GM12878 (cell line): ENCODE measurements around the gene ITPRIP. TPM values are rescaled to one million over a fixed set of nuclear protein-coding genes. Genes with fewer than 3 reads are reported as not detected.

ENCODE experiments used
- CHD1 ChIP-seq: IDR thresholded peaks from 2 replicates; pipeline ENCODE4 v1.6.1; 2012; ENCODE audit warnings: low read depth, low read length, improper control_type of control experiment
- KAT2A ChIP-seq: conservative IDR thresholded peaks from 2 replicates; pipeline ENCODE4 v1.6.1; 2011; ENCODE audit warnings: low read depth, low read length; ENCODE audit not compliant: control insufficient read depth
- MXI1 ChIP-seq: fragments of 150-350 bp; IDR thresholded peaks from 2 replicates; pipeline ENCODE4 v1.6.1; 2011; ENCODE audit warnings: low read depth, mild to moderate bottlenecking, inconsistent platforms, low read length, improper control_type of control experiment
- NFIC ChIP-seq: IDR thresholded peaks from 2 replicates; pipeline ENCODE4 v1.6.1; 2012; ENCODE audit warnings: low read depth, mild to moderate bottlenecking, inconsistent platforms, low read length, moderate library complexity
- NFYA ChIP-seq: IDR thresholded peaks from 2 replicates; pipeline ENCODE4 v1.6.1; 2011; ENCODE audit warnings: low read depth, mild to moderate bottlenecking, low read length, improper control_type of control experiment, borderline replicate concordance
- NR2F1 ChIP-seq: fragments of 450-650 bp; conservative IDR thresholded peaks from 2 replicates; pipeline ENCODE4 v1.6.1; 2017; ENCODE audit warnings: mild to moderate bottlenecking
- RBBP5 ChIP-seq: fragments of 200-600 bp; sonication (generic); conservative IDR thresholded peaks from 2 replicates; pipeline ENCODE4 v1.6.1; 2016
- SMAD5 ChIP-seq: IDR thresholded peaks from 2 replicates; pipeline ENCODE4 v1.6.1; 2016; ENCODE audit warnings: antibody characterized with exemption, low read depth
- SPI1 ChIP-seq: IDR thresholded peaks from 2 replicates; pipeline ENCODE4 v1.6.1; 2011; ENCODE audit warnings: low read depth, mild to moderate bottlenecking, low read length, moderate library complexity, borderline replicate concordance; ENCODE audit not compliant: insufficient read depth
- STAT3 ChIP-seq: IDR thresholded peaks from 2 replicates; pipeline ENCODE4 v1.6.1; 2011; ENCODE audit warnings: low read depth, low read length, improper control_type of control experiment
- SUPT20H ChIP-seq: IDR thresholded peaks from 2 replicates; pipeline ENCODE4 v1.6.1; 2011; ENCODE audit warnings: low read depth, mild to moderate bottlenecking, low read length, moderate library complexity, borderline replicate concordance; ENCODE audit not compliant: control insufficient read depth
- TCF7 ChIP-seq: IDR thresholded peaks from 2 replicates; pipeline ENCODE4 v1.6.1; 2014; ENCODE audit warnings: antibody characterized with exemption, borderline replicate concordance
- YY1 ChIP-seq: IDR thresholded peaks from 2 replicates; pipeline ENCODE4 v1.6.1; 2011; ENCODE audit warnings: low read depth, mild to moderate bottlenecking, low read length
- polyA plus RNA-seq, 11 experiments: library from polyadenylated mRNA; depleted of rRNA in 4 of 11; unstranded in 6 of 11; stranded (reverse) in 5 of 11; fragments of >200 nt; fragmentation: Nextera tagmentation in 4 of 11; fragmentation: Illumina TruSeq in 1 of 11; extraction: Ambion mirVana in 4 of 11; extraction: Trizol in 1 of 11; gene quantifications; 1 replicate in 1 of 11; 2 replicates in 10 of 11; pipeline versions ENCODE4 v1.2.1 to v1.2.3, GENCODE V29; 2011 to 2016; ENCODE audit warnings: inconsistent platforms in 2 of 11, missing spikeins in 2 of 11, low read depth in 1 of 11
- total RNA-seq, 4 experiments: library from RNA; depleted of rRNA in 3 of 4; stranded (reverse); fragments of >200 nt in 3 of 4; fragmentation: Illumina TruSeq in 1 of 4; extraction: Trizol in 1 of 4; gene quantifications; 2 replicates each; pipeline versions ENCODE4 v1.2.1 to v1.2.3, GENCODE V29; 2013 to 2021
- TF ChIP-seq, protein P1 (sequence below): IDR thresholded peaks from 2 replicates; pipeline ENCODE4 v1.6.1; 2011; ENCODE audit warnings: borderline replicate concordance, low read depth, mild to moderate bottlenecking, moderate library complexity, low read length; ENCODE audit not compliant: insufficient read depth, poor library complexity, severe bottlenecking
- TF ChIP-seq, protein P2 (sequence below): IDR thresholded peaks from 2 replicates; pipeline ENCODE4 v1.6.1; 2012; ENCODE audit warnings: mild to moderate bottlenecking, low read depth, low read length
- TF ChIP-seq, protein P3 (sequence below): fragments of 450-650 bp; IDR thresholded peaks from 2 replicates; pipeline ENCODE4 v1.6.1; 2017; ENCODE audit warnings: low read depth, mild to moderate bottlenecking, moderate library complexity
- TF ChIP-seq, protein P4 (sequence below): fragments of 450-650 bp; IDR thresholded peaks from 2 replicates; pipeline ENCODE4 v1.6.1; 2017; ENCODE audit warnings: borderline replicate concordance

The ITPRIP gene
- total and polyA plus RNA-seq, 10 of the 15 experiments (the other 5 are each of a cell fraction or from before 2014, with no cell fraction given): 0.82 to 10.4 (median 5.9) TPM

DNA sequence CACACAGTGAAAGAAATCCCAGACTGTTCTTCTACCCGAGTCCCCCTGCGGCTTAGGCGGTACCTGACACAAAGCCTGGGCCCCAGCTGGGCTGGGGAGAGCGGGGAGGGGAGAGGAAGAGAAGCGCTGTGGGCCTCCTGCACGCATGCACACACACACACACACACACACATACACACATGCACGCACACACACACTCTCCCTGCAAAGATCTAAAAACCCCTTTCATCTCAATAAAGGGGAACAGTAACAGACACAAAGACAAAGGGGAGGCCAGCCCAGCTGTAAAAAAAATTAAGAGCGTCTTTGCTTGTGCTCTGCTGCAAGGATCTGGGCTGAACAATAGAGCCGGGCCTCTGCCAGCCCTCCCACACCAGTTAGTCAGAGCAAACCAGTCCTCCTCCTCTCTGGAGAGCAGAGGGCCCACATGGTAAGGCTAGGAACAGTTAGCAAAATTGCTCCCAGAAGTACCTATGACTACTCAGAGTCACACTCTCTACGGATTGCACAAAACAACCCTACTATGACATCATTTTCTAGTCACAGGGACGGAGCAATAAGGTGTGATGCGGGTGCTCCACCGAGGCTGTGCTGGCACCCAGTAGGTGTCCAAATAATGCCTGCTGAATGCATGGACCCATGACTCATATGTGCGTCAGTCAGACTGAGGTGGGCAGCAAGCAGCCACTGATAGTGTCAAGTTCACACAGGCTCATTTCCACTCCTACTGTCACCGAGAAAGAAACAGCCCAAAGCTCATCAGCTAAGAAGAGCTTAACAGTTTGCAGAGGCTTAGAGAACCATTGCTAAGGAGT lies 9.2 kb downstream of the ITPRIP start (continued):
- TF ChIP-seq, protein P1, sequence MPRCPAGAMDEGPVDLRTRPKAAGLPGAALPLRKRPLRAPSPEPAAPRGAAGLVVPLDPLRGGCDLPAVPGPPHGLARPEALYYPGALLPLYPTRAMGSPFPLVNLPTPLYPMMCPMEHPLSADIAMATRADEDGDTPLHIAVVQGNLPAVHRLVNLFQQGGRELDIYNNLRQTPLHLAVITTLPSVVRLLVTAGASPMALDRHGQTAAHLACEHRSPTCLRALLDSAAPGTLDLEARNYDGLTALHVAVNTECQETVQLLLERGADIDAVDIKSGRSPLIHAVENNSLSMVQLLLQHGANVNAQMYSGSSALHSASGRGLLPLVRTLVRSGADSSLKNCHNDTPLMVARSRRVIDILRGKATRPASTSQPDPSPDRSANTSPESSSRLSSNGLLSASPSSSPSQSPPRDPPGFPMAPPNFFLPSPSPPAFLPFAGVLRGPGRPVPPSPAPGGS: peak; percentile 16
- TF ChIP-seq RBBP5: no peak
- no peak for TF ChIP-seq STAT3
- TF ChIP-seq, protein P2, sequence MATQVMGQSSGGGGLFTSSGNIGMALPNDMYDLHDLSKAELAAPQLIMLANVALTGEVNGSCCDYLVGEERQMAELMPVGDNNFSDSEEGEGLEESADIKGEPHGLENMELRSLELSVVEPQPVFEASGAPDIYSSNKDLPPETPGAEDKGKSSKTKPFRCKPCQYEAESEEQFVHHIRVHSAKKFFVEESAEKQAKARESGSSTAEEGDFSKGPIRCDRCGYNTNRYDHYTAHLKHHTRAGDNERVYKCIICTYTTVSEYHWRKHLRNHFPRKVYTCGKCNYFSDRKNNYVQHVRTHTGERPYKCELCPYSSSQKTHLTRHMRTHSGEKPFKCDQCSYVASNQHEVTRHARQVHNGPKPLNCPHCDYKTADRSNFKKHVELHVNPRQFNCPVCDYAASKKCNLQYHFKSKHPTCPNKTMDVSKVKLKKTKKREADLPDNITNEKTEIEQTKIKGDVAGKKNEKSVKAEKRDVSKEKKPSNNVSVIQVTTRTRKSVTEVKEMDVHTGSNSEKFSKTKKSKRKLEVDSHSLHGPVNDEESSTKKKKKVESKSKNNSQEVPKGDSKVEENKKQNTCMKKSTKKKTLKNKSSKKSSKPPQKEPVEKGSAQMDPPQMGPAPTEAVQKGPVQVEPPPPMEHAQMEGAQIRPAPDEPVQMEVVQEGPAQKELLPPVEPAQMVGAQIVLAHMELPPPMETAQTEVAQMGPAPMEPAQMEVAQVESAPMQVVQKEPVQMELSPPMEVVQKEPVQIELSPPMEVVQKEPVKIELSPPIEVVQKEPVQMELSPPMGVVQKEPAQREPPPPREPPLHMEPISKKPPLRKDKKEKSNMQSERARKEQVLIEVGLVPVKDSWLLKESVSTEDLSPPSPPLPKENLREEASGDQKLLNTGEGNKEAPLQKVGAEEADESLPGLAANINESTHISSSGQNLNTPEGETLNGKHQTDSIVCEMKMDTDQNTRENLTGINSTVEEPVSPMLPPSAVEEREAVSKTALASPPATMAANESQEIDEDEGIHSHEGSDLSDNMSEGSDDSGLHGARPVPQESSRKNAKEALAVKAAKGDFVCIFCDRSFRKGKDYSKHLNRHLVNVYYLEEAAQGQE: no peak
- peak; percentile 83 for TF ChIP-seq TCF7
- TF ChIP-seq SPI1: peak; percentile 42; the same call in 1 of the 2 replicates
- TF ChIP-seq, protein P3, sequence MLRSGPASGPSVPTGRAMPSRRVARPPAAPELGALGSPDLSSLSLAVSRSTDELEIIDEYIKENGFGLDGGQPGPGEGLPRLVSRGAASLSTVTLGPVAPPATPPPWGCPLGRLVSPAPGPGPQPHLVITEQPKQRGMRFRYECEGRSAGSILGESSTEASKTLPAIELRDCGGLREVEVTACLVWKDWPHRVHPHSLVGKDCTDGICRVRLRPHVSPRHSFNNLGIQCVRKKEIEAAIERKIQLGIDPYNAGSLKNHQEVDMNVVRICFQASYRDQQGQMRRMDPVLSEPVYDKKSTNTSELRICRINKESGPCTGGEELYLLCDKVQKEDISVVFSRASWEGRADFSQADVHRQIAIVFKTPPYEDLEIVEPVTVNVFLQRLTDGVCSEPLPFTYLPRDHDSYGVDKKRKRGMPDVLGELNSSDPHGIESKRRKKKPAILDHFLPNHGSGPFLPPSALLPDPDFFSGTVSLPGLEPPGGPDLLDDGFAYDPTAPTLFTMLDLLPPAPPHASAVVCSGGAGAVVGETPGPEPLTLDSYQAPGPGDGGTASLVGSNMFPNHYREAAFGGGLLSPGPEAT: peak; percentile 81
- no peak for TF ChIP-seq SUPT20H
- TF ChIP-seq, protein P4, sequence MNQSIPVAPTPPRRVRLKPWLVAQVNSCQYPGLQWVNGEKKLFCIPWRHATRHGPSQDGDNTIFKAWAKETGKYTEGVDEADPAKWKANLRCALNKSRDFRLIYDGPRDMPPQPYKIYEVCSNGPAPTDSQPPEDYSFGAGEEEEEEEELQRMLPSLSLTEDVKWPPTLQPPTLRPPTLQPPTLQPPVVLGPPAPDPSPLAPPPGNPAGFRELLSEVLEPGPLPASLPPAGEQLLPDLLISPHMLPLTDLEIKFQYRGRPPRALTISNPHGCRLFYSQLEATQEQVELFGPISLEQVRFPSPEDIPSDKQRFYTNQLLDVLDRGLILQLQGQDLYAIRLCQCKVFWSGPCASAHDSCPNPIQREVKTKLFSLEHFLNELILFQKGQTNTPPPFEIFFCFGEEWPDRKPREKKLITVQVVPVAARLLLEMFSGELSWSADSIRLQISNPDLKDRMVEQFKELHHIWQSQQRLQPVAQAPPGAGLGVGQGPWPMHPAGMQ: no peak
- no peak for TF ChIP-seq KAT2A
- TF ChIP-seq NR2F1: no peak
- no peak for TF ChIP-seq CHD1
- TF ChIP-seq NFIC: no peak
- no peak for TF ChIP-seq YY1
- no peak for TF ChIP-seq MXI1
- TF ChIP-seq NFYA: no peak
- no peak for TF ChIP-seq SMAD5
